ENCODE results near the gene TTC23. TPM values are rescaled to one million over a fixed set of nuclear protein-coding genes. Genes with fewer than 3 reads are reported as not detected.

TTC23 gene
- total RNA-seq, 1 experiment from 2014 or later, result 13.4 TPM

DNA sequence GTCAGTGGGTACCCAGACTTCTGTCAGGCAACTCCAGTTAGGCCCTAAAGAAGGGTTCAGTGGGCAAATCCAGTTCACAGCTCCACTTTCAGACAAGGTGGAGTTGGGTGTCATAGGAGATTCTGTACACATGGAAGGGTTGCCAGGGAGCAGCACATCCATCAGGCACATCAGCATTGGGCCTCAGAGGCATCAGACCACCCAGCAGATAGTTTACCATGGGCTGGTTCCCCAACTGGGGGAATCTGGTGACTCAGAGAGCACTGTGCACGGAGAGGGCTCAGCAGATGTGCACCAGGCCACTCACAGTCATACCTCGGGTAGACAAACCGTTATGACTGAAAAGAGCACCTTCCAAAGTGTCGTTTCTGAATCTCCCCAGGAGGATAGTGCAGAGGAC, 117.3 kb downstream of the TTC23 start:
- Histone ChIP-seq H3K36me3 (ENCODE audit: insufficient read depth, low read length, poor library complexity, severe bottlenecking) (no peaks in the 10 kb centered on the region), H3K4me3 (ENCODE audit: low read depth, low read length, poor library complexity, severe bottlenecking) (no peak overlapping the region), H3K9me3 (ENCODE audit: low read depth, low read length, poor library complexity, severe bottlenecking) (no peaks in the 10 kb centered on the region), H3K4me1 (ENCODE audit: insufficient read depth, low read length, poor library complexity, severe bottlenecking) (no peaks in the 10 kb centered on the region), H3K27ac (ENCODE audit: low read depth, low read length, poor library complexity, severe bottlenecking) (no peak overlapping the region), H3K27me3 (replicated peaks; ENCODE audit: insufficient read depth, low read depth, low read length, poor library complexity) (no peaks in the 10 kb centered on the region)
- ChIA-PET POLR2A (ENCODE audit: low non-redundant PET) (no interaction called here), CTCF (no interaction called here)
- TF ChIP-seq EZH2 (IDR thresholded peaks at IDR 0.05; ENCODE audit: borderline replicate concordance, low read depth, low read length, poor library complexity, severe bottlenecking), result no peak
- TF ChIP-seq, protein P1, sequence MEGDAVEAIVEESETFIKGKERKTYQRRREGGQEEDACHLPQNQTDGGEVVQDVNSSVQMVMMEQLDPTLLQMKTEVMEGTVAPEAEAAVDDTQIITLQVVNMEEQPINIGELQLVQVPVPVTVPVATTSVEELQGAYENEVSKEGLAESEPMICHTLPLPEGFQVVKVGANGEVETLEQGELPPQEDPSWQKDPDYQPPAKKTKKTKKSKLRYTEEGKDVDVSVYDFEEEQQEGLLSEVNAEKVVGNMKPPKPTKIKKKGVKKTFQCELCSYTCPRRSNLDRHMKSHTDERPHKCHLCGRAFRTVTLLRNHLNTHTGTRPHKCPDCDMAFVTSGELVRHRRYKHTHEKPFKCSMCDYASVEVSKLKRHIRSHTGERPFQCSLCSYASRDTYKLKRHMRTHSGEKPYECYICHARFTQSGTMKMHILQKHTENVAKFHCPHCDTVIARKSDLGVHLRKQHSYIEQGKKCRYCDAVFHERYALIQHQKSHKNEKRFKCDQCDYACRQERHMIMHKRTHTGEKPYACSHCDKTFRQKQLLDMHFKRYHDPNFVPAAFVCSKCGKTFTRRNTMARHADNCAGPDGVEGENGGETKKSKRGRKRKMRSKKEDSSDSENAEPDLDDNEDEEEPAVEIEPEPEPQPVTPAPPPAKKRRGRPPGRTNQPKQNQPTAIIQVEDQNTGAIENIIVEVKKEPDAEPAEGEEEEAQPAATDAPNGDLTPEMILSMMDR (conservative IDR thresholded peaks at IDR 0.05; ENCODE audit: low read depth, low read length), result no peak
- BruUV-seq (replicated peaks), result no TSS peak
- intact Hi-C loops (cut with micrococcal nuclease; ENCODE audit: unreplicated experiment), result no loop called here
- no peak for DNase-seq (ENCODE audit: low spot score)

GRCh38 chr15:99131441-99132023, 117.8 kb downstream of the TTC23 start:
- intact Hi-C loops (cut with micrococcal nuclease; ENCODE audit: unreplicated experiment), result no loop called here
- ChIA-PET CTCF (no interaction called here), POLR2A (ENCODE audit: low non-redundant PET) (no interaction called here)
- Histone ChIP-seq H3K27ac (ENCODE audit: low read depth, low read length, poor library complexity, severe bottlenecking) (no peak overlapping the region), H3K4me3 (ENCODE audit: low read depth, low read length, poor library complexity, severe bottlenecking) (no peak overlapping the region), H3K27me3 (replicated peaks; ENCODE audit: insufficient read depth, low read depth, low read length, poor library complexity) (no peaks in the 10 kb centered on the region), H3K4me1 (ENCODE audit: insufficient read depth, low read length, poor library complexity, severe bottlenecking) (no peaks in the 10 kb centered on the region), H3K36me3 (ENCODE audit: insufficient read depth, low read length, poor library complexity, severe bottlenecking) (no peaks in the 10 kb centered on the region), H3K9me3 (ENCODE audit: low read depth, low read length, poor library complexity, severe bottlenecking) (no peaks in the 10 kb centered on the region)
- no peak for TF ChIP-seq EZH2 (IDR thresholded peaks at IDR 0.05; ENCODE audit: borderline replicate concordance, low read depth, low read length, poor library complexity, severe bottlenecking)
- TF ChIP-seq, protein P1 (conservative IDR thresholded peaks at IDR 0.05; ENCODE audit: low read depth, low read length), result no peak
- no peak for DNase-seq (ENCODE audit: low spot score)
- no TSS peak for BruUV-seq (replicated peaks)

DNA sequence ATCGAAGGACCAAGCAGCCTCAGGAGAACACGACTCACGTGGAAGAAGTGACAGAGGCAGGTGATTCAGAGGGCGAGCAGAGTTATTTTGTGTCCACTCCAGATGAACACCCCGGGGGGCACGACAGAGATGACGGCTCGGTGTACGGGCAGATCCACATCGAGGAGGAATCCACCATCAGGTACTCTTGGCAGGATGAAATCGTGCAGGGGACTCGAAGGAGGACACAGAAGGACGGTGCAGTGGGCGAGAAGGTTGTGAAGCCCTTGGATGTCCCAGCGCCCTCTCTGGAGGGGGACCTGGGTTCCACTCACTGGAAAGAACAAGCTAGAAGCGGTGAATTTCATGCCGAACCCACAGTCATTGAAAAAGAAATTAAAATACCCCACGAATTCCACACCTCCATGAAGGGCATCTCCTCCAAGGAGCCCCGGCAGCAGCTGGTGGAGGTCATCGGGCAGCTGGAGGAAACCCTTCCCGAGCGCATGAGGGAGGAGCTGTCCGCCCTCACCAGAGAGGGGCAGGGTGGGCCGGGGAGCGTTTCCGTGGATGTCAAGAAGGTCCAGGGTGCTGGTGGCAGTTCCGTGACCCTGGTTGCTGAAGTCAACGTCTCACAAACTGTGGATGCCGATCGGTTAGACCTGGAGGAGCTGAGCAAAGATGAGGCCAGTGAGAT, 118.5 kb downstream of the TTC23 start:
- intact Hi-C loops (cut with micrococcal nuclease; ENCODE audit: unreplicated experiment), result no loop called here
- no peaks in the 10 kb centered on the region for H3K9me3 ChIP-seq (ENCODE audit: low read depth, low read length, poor library complexity, severe bottlenecking)
- ChIA-PET CTCF (no interaction called here), POLR2A (ENCODE audit: low non-redundant PET) (no interaction called here)
- H3K4me3 ChIP-seq (ENCODE audit: low read depth, low read length, poor library complexity, severe bottlenecking), result no peak overlapping the region
- no peak overlapping the region for H3K27ac ChIP-seq (ENCODE audit: low read depth, low read length, poor library complexity, severe bottlenecking)
- H3K27me3 ChIP-seq (replicated peaks; ENCODE audit: insufficient read depth, low read depth, low read length, poor library complexity), result no peaks in the 10 kb centered on the region
- BruUV-seq (replicated peaks), result no TSS peak
- no peaks in the 10 kb centered on the region for H3K36me3 ChIP-seq (ENCODE audit: insufficient read depth, low read length, poor library complexity, severe bottlenecking)
- H3K4me1 ChIP-seq (ENCODE audit: insufficient read depth, low read length, poor library complexity, severe bottlenecking), result no peaks in the 10 kb centered on the region
- no peak for TF ChIP-seq EZH2 (IDR thresholded peaks at IDR 0.05; ENCODE audit: borderline replicate concordance, low read depth, low read length, poor library complexity, severe bottlenecking)
- TF ChIP-seq, protein P1 (conservative IDR thresholded peaks at IDR 0.05; ENCODE audit: low read depth, low read length), result no peak
- no peak for DNase-seq (ENCODE audit: low spot score)
